Tibial nerve (tissue), 4 donors: ENCODE results near the gene ABLIM2.

Experiments
- CTCF ChIP-seq, 5 experiments: fragments of 200-600 bp in 3 of 5; fragments of 450-650 bp in 2 of 5; sonication (generic) in 3 of 5; IDR thresholded peaks; one replicate each; pipeline ENCODE4 v1.5.1; 2016 to 2019; ENCODE audit warnings: antibody characterized with exemption in 5 of 5, mild to moderate bottlenecking in 3 of 5, moderate library complexity in 2 of 5
- EP300 ChIP-seq, 2 donors: sonication (generic); formaldehyde crosslinking; IDR thresholded peaks; one replicate each; pipeline ENCODE4 v1.6.1; 2017; ENCODE audit warnings: antibody characterized with exemption in 2 of 2, mild to moderate bottlenecking in 1 of 2
- POLR2A ChIP-seq, 2 donors: fragments of 450-650 bp; IDR thresholded peaks; one replicate each; pipeline ENCODE4 v1.6.1; 2017; ENCODE audit warnings: antibody characterized with exemption in 2 of 2, mild to moderate bottlenecking in 2 of 2, moderate library complexity in 2 of 2

DNA sequence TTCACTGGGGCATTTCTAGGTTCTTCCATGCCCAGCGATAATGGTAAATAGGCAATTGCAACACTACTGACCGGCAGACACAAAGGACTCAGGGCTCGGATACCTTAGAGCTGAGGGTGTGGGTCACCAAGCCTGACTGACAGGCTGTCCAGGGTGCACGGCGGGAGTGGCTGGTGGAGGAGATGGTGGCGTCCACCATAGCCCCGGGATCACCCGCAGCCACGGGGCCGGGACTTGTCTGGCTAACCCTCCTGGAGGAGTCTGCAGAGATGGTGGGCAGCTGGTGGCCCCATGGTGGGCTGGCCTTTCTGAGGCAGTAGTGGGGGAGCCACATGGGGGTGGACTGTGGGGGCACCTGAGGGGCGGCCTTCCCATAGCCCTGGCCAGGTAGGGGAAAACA, 11.7 kb upstream of the ABLIM2 start:
- TF ChIP-seq CTCF (IDR thresholded peaks at IDR 0.05), result no peak
- TF ChIP-seq POLR2A (IDR thresholded peaks at IDR 0.05), result no peak
- TF ChIP-seq EP300 (IDR thresholded peaks at IDR 0.05), result no peak
